ENCODE data around the gene HSPA12A. TPM values are rescaled to one million over a fixed set of nuclear protein-coding genes. Genes with fewer than 3 reads are reported as not detected.
A peak's percentile ranks its signal among the peaks of the same experiment; 100 is the strongest.

HSPA12A gene
- total RNA-seq, 6 donors from 2014 or later = 4.2 to 11.6 (median 6.1) TPM

GRCh38 chr10:116741391-116742351 lies 695 bp downstream of the HSPA12A start:
- H3K27ac ChIP-seq = peak overlapping the region in 2 of 4 donors; percentile 86 to 89
- DNase-seq (peak in 1 of 2 donors; percentile 82), ATAC-seq (ENCODE audit: low FRiP score in 2 of 2) (peak in 1 of 2 donors; percentile 44)
- 3% methylated on average over 42 to 43 of the region's 93 CpGs for WGBS, 2 donors
- no peaks in the 10 kb centered on the region for H3K9me3 ChIP-seq
- H3K4me1 ChIP-seq = peaks cover 11 to 27% (median 20%) of the 10 kb centered on the region in 4 donors
- peak overlapping the region; percentile 60 to 82 (median 72) for H3K4me3 ChIP-seq
- H3K27me3 ChIP-seq = peaks cover 0 to 19% (median 10%) of the 10 kb centered on the region in 4 donors
- TF ChIP-seq POLR2A (IDR thresholded peaks at IDR 0.05) (no peak), POLR2AphosphoS5 (IDR thresholded peaks at IDR 0.05) (no peak), EP300 (IDR thresholded peaks at IDR 0.05) (no peak)
- TF ChIP-seq, protein P1, sequence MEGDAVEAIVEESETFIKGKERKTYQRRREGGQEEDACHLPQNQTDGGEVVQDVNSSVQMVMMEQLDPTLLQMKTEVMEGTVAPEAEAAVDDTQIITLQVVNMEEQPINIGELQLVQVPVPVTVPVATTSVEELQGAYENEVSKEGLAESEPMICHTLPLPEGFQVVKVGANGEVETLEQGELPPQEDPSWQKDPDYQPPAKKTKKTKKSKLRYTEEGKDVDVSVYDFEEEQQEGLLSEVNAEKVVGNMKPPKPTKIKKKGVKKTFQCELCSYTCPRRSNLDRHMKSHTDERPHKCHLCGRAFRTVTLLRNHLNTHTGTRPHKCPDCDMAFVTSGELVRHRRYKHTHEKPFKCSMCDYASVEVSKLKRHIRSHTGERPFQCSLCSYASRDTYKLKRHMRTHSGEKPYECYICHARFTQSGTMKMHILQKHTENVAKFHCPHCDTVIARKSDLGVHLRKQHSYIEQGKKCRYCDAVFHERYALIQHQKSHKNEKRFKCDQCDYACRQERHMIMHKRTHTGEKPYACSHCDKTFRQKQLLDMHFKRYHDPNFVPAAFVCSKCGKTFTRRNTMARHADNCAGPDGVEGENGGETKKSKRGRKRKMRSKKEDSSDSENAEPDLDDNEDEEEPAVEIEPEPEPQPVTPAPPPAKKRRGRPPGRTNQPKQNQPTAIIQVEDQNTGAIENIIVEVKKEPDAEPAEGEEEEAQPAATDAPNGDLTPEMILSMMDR (IDR thresholded peaks at IDR 0.05) = no peak
- H3K36me3 ChIP-seq = no peaks in the 10 kb centered on the region

- H3K27ac ChIP-seq = no peak overlapping the region
- peaks cover 0 to 19% (median 10%) of the 10 kb centered on the region in 4 donors for H3K27me3 ChIP-seq
Observed at GRCh38 chr10:116740971-116741370, 1.4 kb downstream of the HSPA12A start.

GRCh38 chr10:116738339-116738738 lies 4.0 kb downstream of the HSPA12A start:
- no peak for DNase-seq
- H3K27ac ChIP-seq = no peak overlapping the region
- 89 to 94% methylated on average over 3 to 5 of the region's 5 CpGs for WGBS, 2 donors
- ATAC-seq (ENCODE audit: low FRiP score in 2 of 2) = no peak
- H3K36me3 ChIP-seq = no peaks in the 10 kb centered on the region
- peaks cover 0 to 19% (median 10%) of the 10 kb centered on the region in 4 donors for H3K27me3 ChIP-seq
- H3K4me1 ChIP-seq = peaks cover 11 to 24% (median 18%) of the 10 kb centered on the region in 4 donors
- TF ChIP-seq, protein P1 (IDR thresholded peaks at IDR 0.05) = no peak
- no peak for TF ChIP-seq EP300 (IDR thresholded peaks at IDR 0.05)
- no peak for TF ChIP-seq POLR2AphosphoS5 (IDR thresholded peaks at IDR 0.05)
- no peak for TF ChIP-seq POLR2A (IDR thresholded peaks at IDR 0.05)
- no peaks in the 10 kb centered on the region for H3K9me3 ChIP-seq
- no peak overlapping the region for H3K4me3 ChIP-seq

More at GRCh38 chr10:116740971-116741370, 1.4 kb downstream of the HSPA12A start:
- Histone ChIP-seq H3K36me3 (no peaks in the 10 kb centered on the region), H3K4me3 (peak overlapping the region in 3 of 4 donors; percentile 64 to 82 (median 81)), H3K9me3 (no peaks in the 10 kb centered on the region), H3K4me1 (peaks cover 11 to 27% (median 20%) of the 10 kb centered on the region in 4 donors)
- ATAC-seq (ENCODE audit: low FRiP score in 2 of 2) (no peak), DNase-seq (peak in 1 of 2 donors; percentile 57)
- no peak for TF ChIP-seq POLR2A (IDR thresholded peaks at IDR 0.05)
- TF ChIP-seq EP300 (IDR thresholded peaks at IDR 0.05) = no peak
- TF ChIP-seq, protein P1 (IDR thresholded peaks at IDR 0.05) = no peak
- TF ChIP-seq POLR2AphosphoS5 (IDR thresholded peaks at IDR 0.05) = no peak
- WGBS, 2 donors = 32 to 38% methylated on average over 7 to 8 of the region's 13 CpGs

- WGBS, 2 donors = 76 to 78% methylated on average over 12 to 16 of the region's 16 CpGs
- DNase-seq (no peak), ATAC-seq (ENCODE audit: low FRiP score in 2 of 2) (no peak)
- TF ChIP-seq, protein P1 (IDR thresholded peaks at IDR 0.05) = no peak
- Histone ChIP-seq H3K4me1 (peaks cover 11 to 19% (median 13%) of the 10 kb centered on the region in 4 donors), H3K9me3 (no peaks in the 10 kb centered on the region), H3K36me3 (no peaks in the 10 kb centered on the region), H3K27me3 (peaks cover 0 to 15% (median 10%) of the 10 kb centered on the region in 4 donors), H3K27ac (no peak overlapping the region), H3K4me3 (no peak overlapping the region)
Observed at GRCh38 chr10:116737627-116738327, 4.6 kb downstream of the HSPA12A start.

All from upper lobe of left lung (tissue), 6 donors.